K562 (cell line): ENCODE results near the gene PHYH. TPM values are rescaled to one million over a fixed set of nuclear protein-coding genes. Genes with fewer than 3 reads are reported as not detected.
A peak's percentile ranks its signal among the peaks of the same experiment; 100 is the strongest.

ENCODE experiments used
- PML ChIP-seq: IDR thresholded peaks from 2 replicates; pipeline ENCODE4 v1.6.1; 2012; ENCODE audit warnings: low read length, inconsistent platforms
- YY1 ChIP-seq, 3 experiments: IDR thresholded peaks; 2 replicates each; pipeline ENCODE4 v1.6.1; 2011; ENCODE audit warnings: low read length in 2 of 3, mild to moderate bottlenecking in 2 of 3, moderate library complexity in 2 of 3, borderline replicate concordance in 1 of 3, control low read depth in 1 of 3, low read depth in 1 of 3; ENCODE audit not compliant: insufficient read depth in 3 of 3, insufficient replicate concordance in 2 of 3, control insufficient read depth in 1 of 3, insufficient read length in 1 of 3; ENCODE audit errors: extremely low read depth in 1 of 3
- polyA plus RNA-seq, 8 experiments: library from polyadenylated mRNA; depleted of rRNA in 4 of 8; stranded (reverse) in 5 of 8; unstranded in 3 of 8; fragments of >200 nt; fragmentation: Nextera tagmentation in 2 of 8; fragmentation: Illumina TruSeq in 1 of 8; extraction: Ambion mirVana in 2 of 8; extraction: Trizol in 1 of 8; gene quantifications; 2 replicates each; pipeline versions ENCODE4 v1.2.1 to v1.2.3, GENCODE V29; 2011 to 2014; ENCODE audit warnings: inconsistent platforms in 1 of 8, missing spikeins in 1 of 8
- total RNA-seq, 7 experiments: library from RNA; depleted of rRNA in 6 of 7; stranded (reverse); fragments of >200 nt in 6 of 7; fragmentation: Illumina TruSeq in 2 of 7; extraction: Trizol in 2 of 7; gene quantifications; 2 replicates each; pipeline versions ENCODE4 v1.2.1 to v1.2.3, GENCODE V29; 2011 to 2021; ENCODE audit warnings: low replicate concordance in 1 of 7
- TF ChIP-seq, protein P1 (sequence below), 2 experiments: fragments of 450-650 bp in 1 of 2; sonication (generic) in 1 of 2; formaldehyde crosslinking in 1 of 2; IDR thresholded peaks; 2 replicates each; pipeline versions ENCODE4 v1.7.1 to v1.9.0; 2016 to 2022; ENCODE audit warnings: inconsistent platforms in 1 of 2, mild to moderate bottlenecking in 1 of 2, missing genetic modification reagents in 1 of 2

PHYH gene
- total and polyA plus RNA-seq, 9 of the 15 experiments (the other 6 are each of a cell fraction or from before 2014, with no cell fraction given): 3.8 to 6.9 (median 5.7) TPM

DNA sequence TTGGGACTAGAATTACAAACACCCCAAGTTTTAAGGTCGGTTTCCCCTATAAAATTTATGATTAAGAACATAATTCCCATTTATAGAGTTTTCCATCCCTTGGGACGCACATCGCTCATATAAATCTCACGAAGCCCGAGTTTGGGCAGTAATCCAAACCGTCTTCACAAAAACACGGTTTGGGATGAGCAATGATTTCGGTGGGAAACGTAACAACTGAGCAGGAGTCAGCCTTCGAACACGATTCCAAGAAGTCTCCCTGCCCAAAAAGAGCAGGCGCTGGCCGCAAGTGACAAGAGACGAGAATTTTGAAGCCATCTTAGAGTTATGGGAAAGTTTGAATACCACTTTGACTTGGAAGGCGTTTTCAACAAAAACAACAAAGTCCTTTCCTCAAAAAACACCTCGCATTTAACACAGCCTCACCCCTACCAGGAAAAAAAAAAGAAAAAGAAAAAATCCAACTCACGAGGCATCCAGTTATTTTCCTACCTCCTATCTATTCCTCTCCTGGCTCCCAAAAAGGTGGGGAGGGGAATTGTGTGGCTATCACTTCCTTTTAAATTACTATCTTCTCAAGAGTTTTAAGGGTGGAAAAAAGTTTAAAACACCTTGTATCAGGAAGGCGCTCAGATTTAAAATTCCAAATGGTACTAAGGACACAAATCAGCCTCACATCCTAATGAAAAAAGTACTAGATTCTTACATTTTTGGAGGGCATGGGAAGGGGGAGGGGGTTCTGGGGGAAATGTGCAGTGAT is 46.6 kb upstream of the PHYH start (continued):
- TF ChIP-seq, protein P1, sequence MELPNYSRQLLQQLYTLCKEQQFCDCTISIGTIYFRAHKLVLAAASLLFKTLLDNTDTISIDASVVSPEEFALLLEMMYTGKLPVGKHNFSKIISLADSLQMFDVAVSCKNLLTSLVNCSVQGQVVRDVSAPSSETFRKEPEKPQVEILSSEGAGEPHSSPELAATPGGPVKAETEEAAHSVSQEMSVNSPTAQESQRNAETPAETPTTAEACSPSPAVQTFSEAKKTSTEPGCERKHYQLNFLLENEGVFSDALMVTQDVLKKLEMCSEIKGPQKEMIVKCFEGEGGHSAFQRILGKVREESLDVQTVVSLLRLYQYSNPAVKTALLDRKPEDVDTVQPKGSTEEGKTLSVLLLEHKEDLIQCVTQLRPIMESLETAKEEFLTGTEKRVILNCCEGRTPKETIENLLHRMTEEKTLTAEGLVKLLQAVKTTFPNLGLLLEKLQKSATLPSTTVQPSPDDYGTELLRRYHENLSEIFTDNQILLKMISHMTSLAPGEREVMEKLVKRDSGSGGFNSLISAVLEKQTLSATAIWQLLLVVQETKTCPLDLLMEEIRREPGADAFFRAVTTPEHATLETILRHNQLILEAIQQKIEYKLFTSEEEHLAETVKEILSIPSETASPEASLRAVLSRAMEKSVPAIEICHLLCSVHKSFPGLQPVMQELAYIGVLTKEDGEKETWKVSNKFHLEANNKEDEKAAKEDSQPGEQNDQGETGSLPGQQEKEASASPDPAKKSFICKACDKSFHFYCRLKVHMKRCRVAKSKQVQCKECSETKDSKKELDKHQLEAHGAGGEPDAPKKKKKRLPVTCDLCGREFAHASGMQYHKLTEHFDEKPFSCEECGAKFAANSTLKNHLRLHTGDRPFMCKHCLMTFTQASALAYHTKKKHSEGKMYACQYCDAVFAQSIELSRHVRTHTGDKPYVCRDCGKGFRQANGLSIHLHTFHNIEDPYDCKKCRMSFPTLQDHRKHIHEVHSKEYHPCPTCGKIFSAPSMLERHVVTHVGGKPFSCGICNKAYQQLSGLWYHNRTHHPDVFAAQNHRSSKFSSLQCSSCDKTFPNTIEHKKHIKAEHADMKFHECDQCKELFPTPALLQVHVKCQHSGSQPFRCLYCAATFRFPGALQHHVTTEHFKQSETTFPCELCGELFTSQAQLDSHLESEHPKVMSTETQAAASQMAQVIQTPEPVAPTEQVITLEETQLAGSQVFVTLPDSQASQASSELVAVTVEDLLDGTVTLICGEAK (IDR thresholded peaks at IDR 0.05): 0 out of 2 replicates have a peak, but pooled peaks have one; percentile 38
- TF ChIP-seq, protein P1 (CRISPR knock-in tag; IDR thresholded peaks at IDR 0.05): no peak
- 0 out of 2 replicates have a peak, but pooled peaks have one; percentile 31 for TF ChIP-seq PML
- peak in 1 of 3 experiments; percentile 18 for TF ChIP-seq YY1 (IDR thresholded peaks at IDR 0.05; ENCODE audit: borderline replicate concordance in 1 of 3, control insufficient read depth in 1 of 3, extremely low read depth in 1 of 3, insufficient read depth in 3 of 3, insufficient read length in 1 of 3, insufficient replicate concordance in 2 of 3, low read depth in 1 of 3, low read length in 2 of 3)
- TF ChIP-seq, all 486 proteins: peak for 13
